WTC11 (cell line): ENCODE data around the gene XPO6.

ENCODE experiments used
- ATF1 ChIP-seq: sonication (generic); formaldehyde crosslinking; IDR thresholded peaks from 2 replicates; pipeline ENCODE4 v1.8.1; 2023; ENCODE audit warnings: mild to moderate bottlenecking, moderate library complexity, missing genetic modification reagents
- ATF3 ChIP-seq: sonication (generic); formaldehyde crosslinking; conservative IDR thresholded peaks from 2 replicates; pipeline ENCODE4 v1.8.1; 2022; ENCODE audit warnings: mild to moderate bottlenecking, missing genetic modification reagents

DNA sequence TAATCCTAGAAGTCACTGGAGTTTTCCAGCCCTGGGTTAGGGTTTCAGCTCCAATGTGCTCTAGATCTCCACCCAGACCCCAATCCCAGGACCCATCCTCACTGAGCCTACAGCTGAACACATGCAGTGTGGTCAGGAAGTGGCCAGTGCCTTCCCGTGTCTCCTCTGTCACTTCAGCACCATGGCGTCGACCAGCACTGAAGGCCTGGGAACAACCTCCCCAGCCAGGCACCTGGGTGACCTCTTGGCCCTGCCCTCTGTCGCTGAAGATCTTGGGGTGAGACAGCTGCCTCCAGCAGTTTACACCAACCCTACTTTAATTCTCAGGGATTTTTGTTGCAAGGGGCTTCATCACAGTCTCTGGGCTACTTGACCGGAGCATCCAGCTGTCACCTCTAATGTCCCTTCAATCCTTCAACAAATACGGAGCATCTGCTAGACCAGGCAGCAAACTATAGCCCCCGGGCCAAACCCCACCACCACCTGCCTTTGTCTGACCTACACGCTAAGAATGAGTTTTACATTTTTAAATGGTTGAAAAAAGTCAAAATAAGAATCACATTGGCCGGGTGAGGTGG, 130.3 kb downstream of the XPO6 start:
- TF ChIP-seq ATF3 (CRISPR knock-in tag): no peak
- TF ChIP-seq ATF1 (CRISPR knock-in tag): no peak
